Measurements from ENCODE around the gene S100PBP.
A peak's percentile ranks its signal among the peaks of the same experiment; 100 is the strongest.

The S100PBP gene

GRCh38 chr1:32817159-32817814, at the start of gene S100PBP, which contains the start of gene YARS1:
S100PBP (plus strand) TSS chr1:32817653; CDS start chr1:32826100, 8,447 bp downstream.
YARS1 (minus strand) TSS chr1:32817358; CDS start chr1:32817244, 114 bp downstream.
- DNase-seq: peak; percentile 99

GRCh38 chr1:32768110-32768850, 49.2 kb upstream of the S100PBP start:
- no peak for DNase-seq

- DNase-seq: no peak
Measured at GRCh38 chr1:32769524-32770220, 47.8 kb upstream of the S100PBP start.

- DNase-seq: no peak
Measured at GRCh38 chr1:32770221-32770731, 47.2 kb upstream of the S100PBP start.

- no peak for DNase-seq
Measured at GRCh38 chr1:32770741-32771548, 46.5 kb upstream of the S100PBP start.

- DNase-seq: no peak
Measured at GRCh38 chr1:32771561-32772280, 45.7 kb upstream of the S100PBP start.

GRCh38 chr1:32772281-32773017, 45.0 kb upstream of the S100PBP start:
- DNase-seq: no peak

- peak; percentile 84 for DNase-seq
Measured at GRCh38 chr1:32773018-32773763, 44.3 kb upstream of the S100PBP start.

- DNase-seq: no peak
Measured at GRCh38 chr1:32773764-32774463, 43.5 kb upstream of the S100PBP start.

- no peak for DNase-seq
Measured at GRCh38 chr1:32774464-32774808, 43.0 kb upstream of the S100PBP start.

- DNase-seq: no peak
Measured at GRCh38 chr1:32774950-32775634, 42.4 kb upstream of the S100PBP start.

GRCh38 chr1:32775640-32776337, 41.7 kb upstream of the S100PBP start:
- DNase-seq: no peak

GRCh38 chr1:32779242-32779641, 38.2 kb upstream of the S100PBP start:
- no peak for DNase-seq

GRCh38 chr1:32780005-32780404, 37.4 kb upstream of the S100PBP start:
- DNase-seq: no peak

- no peak for DNase-seq
Measured at GRCh38 chr1:32780628-32781234, 36.7 kb upstream of the S100PBP start.

- DNase-seq: no peak
Measured at GRCh38 chr1:32782086-32782485, 35.4 kb upstream of the S100PBP start.

- DNase-seq: no peak
Measured at GRCh38 chr1:32783851-32784250, 33.6 kb upstream of the S100PBP start.

- DNase-seq: no peak
Measured at GRCh38 chr1:32784817-32785216, 32.6 kb upstream of the S100PBP start.

Measured in retina (tissue), 1 donor.